GM12872 (cell line): Measurements from ENCODE around the gene TMEM151B.

Source experiments
- CTCF ChIP-seq: IDR thresholded peaks from 3 replicates; pipeline ENCODE4 v1.5.1; 2011; ENCODE audit warnings: low read depth, mild to moderate bottlenecking, low read length, moderate library complexity; ENCODE audit not compliant: insufficient read depth

The TMEM151B gene

DNA sequence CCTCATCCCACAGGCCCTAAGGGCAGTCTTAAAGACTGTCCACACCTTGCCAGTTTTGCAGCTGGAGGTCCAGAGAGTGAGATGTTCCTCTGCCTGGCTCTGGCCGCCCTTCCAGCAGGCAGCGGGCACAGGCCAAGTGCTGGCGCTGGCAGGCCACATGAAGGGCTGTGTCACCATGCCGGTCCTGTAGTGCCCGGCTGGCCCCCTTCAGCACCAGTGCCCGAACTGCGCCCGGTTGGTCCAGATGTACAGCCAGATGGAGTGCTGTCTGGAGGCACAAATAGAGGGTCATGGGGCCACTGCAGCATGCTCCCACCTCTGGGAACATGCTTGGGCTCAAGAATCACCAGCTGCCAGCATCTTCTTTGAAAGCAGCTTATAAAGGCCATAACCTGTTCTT lies 8.7 kb upstream of the TMEM151B start:
- no peak for TF ChIP-seq CTCF

DNA sequence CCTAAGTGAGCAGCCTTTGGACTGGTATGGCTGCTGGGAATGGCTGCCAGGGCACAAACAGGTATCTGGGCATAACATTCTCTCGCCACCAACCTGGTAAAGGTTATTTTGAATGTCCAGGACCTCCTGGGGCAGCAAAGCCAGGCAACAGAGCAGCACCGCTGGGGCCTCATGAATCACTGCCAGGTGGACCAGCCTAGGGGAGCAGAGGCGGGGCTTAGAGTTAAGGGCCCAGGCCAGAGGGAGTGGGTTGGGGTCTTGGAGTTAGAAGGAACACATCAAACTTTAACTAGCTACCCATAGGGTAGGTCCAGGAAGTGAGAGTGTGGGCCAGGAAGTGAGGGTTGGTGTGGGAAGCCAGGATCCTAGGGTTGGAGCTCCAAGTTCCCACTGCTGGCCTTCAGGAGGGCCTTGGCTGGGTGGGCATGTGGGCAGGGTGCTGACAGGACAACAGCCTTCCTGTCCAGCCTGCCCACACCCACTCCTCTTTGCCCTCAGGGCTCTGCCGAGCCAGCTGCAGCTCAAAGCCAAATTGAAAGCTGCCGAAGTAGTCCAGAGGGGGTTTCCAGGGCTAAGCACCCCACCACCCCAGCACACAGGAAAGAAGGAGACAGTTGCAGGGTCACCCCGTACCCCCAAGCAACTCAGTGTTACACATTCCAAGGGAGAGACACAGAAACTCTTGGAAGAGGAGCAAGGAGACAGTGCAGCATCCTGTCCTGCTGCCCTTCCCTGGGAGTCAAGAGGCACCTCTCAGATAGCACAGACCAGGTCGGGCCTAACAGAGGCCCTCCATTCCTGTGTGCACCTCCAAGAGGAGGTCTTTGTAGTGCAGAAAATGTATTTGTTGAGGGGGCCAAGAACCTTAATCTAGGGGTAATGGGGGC lies 7.5 kb upstream of the TMEM151B start:
- TF ChIP-seq CTCF = no peak

- no peak for TF ChIP-seq CTCF
Measured at GRCh38 chr6:44263354-44264100, 6.7 kb upstream of the TMEM151B start.

- no peak for TF ChIP-seq CTCF
Measured at GRCh38 chr6:44264154-44265006, 5.9 kb upstream of the TMEM151B start.

DNA sequence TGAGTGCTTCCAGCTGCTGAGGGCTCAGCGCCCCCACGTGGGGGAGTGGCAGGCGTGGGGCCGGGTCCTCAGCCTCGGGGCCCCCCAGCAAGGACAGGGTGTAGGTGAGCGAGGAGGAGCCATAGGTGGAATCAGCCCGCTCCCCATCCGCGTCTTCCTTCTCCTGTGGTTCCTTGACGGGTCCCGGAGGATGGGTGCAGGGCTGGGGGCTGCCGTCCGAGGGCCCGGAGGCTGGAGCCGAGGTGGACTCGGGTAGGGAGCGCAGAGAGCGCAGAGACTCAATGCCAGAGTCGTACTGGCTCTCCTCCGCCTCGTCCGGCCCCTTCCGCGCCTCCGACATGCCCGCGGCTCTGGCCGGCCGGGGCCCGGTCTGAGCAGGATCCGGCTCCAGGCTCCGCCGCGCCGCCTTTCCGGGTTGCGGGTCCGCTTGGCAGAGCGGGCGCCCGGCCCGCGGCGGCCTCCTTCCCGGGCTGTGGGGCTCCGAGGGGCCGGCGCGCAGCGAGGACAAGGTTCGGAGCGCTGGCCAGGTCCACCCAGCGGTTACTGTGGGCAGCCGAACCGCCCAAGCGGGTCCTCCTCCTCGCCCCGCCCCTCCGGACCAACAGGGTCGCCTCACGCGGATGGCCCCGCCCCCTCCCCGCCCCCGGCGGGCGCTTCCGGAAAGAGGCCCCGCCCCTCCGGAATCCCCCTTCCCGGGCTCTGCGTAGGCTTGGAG lies 5.1 kb upstream of the TMEM151B start, which contains the start of gene NFKBIE:
TSS of gene NFKBIE (minus strand) at position 545 of the 715 bp plus-strand sequence. CDS start at position 340, 205 bp downstream.
- TF ChIP-seq CTCF = peak; percentile 42

DNA sequence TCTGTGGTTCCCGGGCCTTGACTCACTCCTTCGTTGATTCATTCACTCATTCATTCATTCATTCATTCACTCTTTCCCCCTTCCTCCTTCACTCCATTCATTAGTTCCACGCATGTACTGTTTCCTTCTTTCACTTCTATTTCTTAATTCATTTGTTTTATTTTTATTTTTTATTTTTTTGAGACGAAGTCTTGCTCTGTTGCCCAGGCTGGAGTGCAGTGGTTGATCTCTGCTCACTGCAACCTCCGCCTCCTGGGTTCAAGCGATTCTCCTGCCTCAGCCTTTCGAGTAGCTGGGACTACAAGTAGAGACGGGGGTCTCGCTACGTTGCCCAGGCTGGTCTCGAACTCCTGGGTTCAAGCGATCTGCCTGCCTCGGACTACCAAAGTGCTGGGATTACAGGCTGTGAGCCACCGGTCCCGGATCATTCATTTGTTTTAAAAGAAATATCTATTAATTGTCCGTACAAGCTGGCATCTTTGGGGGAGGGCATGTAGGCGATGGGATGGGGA lies 4.5 kb upstream of the TMEM151B start:
- TF ChIP-seq CTCF = no peak
